Left hindlimb (tissue), 1 donor: Measurements from ENCODE around the gene TPX2.

Source experiments
- DNase-seq: peaks from one replicate; pipeline ENCODE4 v3.0.0-alpha.2; 2018

TPX2 gene

GRCh38 chr20:31738729-31739549 lies at the start of gene TPX2:
TPX2 (plus strand) TSS chr20:31739290; CDS start chr20:31757477, 18,187 bp downstream.
- peak; percentile 97 for DNase-seq

- no peak for DNase-seq
These were observed 48.9 kb upstream of the TPX2 start for GRCh38 chr20:31690124-31690666.

GRCh38 chr20:31691646-31692275 lies 47.3 kb upstream of the TPX2 start:
- no peak for DNase-seq

- DNase-seq: no peak
These were observed 45.7 kb upstream of the TPX2 start for GRCh38 chr20:31693402-31693801.

- no peak for DNase-seq
These were observed 45.0 kb upstream of the TPX2 start for GRCh38 chr20:31693987-31694661.

GRCh38 chr20:31694842-31695593 lies 44.1 kb upstream of the TPX2 start:
- DNase-seq: no peak

GRCh38 chr20:31695849-31696804 lies 43.0 kb upstream of the TPX2 start:
- no peak for DNase-seq

GRCh38 chr20:31698243-31698802 lies 40.8 kb upstream of the TPX2 start:
- DNase-seq: no peak

GRCh38 chr20:31698803-31699718 lies 40.0 kb upstream of the TPX2 start:
- DNase-seq: peak; percentile 52

GRCh38 chr20:31699801-31700728 lies 39.0 kb upstream of the TPX2 start:
- no peak for DNase-seq

- no peak for DNase-seq
These were observed 38.3 kb upstream of the TPX2 start for GRCh38 chr20:31700747-31701146.

GRCh38 chr20:31701591-31701990 lies 37.5 kb upstream of the TPX2 start:
- DNase-seq: no peak

GRCh38 chr20:31704225-31705119 lies 34.6 kb upstream of the TPX2 start:
- DNase-seq: no peak

GRCh38 chr20:31705191-31705590 lies 33.9 kb upstream of the TPX2 start:
- no peak for DNase-seq

- no peak for DNase-seq
These were observed 33.2 kb upstream of the TPX2 start for GRCh38 chr20:31705598-31706597.

GRCh38 chr20:31706607-31707257 lies 32.4 kb upstream of the TPX2 start:
- DNase-seq: no peak
